HG03103 (cell line): ENCODE data around the gene GARIN6.
A peak's percentile ranks its signal among the peaks of the same experiment; 100 is the strongest.
"Not testable (repeated sequence)": the region's sequence is repeated elsewhere in the genome, so short reads cannot be mapped to it uniquely, and the experiment has no call there.

Source experiments
- ATAC-seq: cut with Tn5 transposase; IDR thresholded peaks from one replicate; pipeline ENCODE4 v1.9.1; 2021; ENCODE audit warnings: low read depth; ENCODE audit not compliant: unreplicated experiment

Gene GARIN6

DNA sequence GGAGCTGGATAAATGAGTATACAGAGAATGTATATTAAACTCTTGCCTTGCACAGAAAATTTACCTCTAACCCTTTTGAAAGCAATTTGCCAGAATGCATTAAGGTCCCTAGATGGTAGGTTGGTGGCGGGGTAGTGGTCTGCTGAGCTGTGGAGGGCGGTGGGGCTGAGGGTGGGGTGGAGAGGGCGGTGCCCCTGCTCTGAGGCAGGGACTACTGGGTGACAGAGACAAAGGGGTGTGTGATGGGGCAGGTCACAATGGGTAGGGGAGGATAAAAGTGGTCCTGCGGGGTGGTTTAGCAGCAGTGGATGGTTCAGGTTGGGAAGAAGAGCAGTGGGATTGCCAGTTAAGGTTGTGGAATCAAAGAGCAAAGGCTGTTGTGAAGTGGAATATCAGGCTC is at the start of gene GARIN6:
TSS of gene GARIN6 (plus strand) at position 301 of the 400 bp plus-strand sequence. CDS start 422 bp downstream, outside the sequence.
- ATAC-seq = no peak

DNA sequence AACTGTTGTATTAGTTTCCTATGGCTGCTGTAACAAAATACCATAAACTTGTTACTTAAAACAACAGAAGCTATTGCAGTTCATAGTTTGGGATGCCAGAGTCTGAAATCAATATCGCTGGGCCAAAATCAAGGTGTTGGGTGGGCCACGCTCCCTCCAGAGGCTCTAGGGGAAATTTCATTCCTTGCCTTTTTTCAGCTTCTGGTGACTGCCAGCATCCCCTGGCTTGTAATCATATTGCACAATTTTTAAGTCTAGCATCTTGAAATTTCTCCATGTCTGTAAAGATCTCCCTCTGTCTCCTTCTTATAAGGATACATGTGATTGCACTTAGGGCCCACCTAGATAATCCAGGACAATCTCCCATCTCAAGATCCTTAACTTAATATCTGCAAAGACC is 48.8 kb upstream of the GARIN6 start:
- ATAC-seq = no peak

GRCh38 chr12:99600388-99600787 is 47.2 kb upstream of the GARIN6 start:
- ATAC-seq = peak; percentile 82

GRCh38 chr12:99609455-99610181 is 37.9 kb upstream of the GARIN6 start:
- no peak for ATAC-seq

DNA sequence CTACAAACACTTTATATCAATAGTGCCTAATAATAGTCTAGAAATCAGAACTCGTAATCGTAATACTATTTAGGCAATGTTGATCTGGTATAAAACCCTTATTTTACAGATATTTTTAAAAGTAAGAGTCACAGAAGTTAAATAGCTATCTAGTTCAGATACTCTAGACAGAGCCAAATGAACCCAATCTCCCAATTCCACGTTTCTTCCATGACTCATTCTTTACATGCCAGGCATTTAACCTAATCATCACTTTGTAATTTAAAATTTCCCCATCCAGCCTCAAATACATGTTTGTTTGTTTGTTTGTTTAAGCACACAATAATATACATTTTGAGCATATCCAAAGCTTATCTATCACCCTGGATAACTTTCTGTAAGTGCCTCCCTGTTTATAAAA is 36.4 kb upstream of the GARIN6 start:
- ATAC-seq = no peak

DNA sequence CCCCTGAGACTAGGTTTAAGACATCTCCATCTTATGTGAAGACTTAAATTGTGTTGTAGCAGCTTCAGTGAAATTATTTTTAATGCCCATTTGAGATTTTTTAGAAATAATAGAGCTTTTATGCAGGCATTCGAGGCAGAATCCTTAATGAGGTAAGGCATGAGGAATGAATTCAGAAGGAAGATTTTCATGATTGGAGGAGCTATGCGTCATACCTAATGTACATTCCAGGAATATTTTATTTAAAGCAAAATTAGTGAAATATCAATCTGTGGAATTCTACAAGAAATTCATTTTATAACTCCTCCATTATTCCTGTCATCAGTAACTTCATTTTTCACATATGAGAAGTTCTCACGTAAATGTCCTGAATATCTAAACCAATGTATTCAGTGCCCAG is 36.0 kb upstream of the GARIN6 start:
- ATAC-seq = no peak

DNA sequence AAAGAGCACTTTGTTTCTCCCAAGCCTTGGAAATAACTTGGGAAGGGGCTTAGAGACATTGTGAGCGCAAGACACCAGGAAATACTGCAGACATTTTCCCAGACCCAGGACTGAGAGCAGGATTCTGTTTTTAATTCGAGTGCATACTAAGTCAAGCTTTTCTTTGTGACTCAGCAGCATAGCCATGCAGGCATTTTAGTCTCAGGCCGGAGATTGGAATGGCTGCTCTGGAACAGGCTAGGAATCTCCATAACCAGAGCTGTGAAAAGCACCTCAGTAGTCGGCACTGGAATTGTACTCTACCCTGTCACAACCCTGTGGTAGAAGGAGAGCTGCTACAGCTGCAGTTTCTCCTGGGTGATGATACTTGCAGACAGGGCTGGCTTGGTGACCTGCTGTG is 28.9 kb upstream of the GARIN6 start:
- ATAC-seq = no peak

DNA sequence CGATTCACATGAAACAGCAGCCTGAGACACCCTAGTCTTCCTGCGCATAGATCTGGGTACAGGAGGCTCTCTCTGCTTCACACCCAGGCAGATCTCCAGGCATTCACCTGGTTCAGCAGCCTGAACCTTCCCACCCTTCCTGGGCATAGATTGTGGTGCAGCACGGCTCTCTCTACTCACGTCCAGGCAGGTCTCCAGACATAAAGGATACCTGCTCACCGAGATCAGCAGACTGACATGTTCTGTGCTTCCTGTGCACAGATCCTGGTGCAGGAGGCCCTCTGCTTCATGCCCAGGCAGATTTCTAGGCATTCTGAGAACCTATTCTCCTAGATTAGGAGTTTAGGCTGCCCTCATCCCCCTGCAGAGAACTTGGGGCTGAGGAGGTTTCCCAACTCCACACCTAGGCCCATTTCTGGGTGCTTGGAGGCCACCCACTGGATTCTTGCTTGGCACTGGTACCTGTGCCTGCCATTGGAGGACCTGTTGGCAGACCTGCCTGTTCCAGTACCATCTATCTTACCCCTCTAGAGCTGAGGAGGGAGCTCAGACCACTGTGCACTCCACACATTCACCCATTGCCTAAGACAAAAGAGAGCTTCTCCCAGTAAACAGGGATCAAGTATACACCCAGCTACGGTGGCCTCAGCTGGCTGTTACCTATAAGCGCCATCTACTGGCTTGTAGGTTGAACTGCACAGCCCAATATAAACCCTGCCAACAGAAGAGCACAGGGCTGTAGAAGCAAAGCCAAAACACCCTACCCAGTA is 28.0 kb upstream of the GARIN6 start:
- ATAC-seq = peak; percentile 97

DNA sequence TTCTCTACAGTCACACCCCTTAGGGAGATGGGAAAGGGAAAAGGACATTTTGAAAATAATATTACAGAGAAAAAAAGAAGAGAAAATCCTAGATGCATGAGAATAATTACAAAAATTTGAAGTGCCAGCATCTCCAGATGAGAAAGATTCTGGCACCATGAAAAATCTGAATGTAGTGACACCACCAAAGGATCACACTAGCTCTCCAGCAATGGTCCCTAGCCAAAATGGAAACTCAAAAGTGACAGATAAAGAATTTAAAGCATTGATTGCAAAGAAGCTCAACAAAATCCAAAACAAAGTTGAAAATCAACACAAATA is 27.4 kb upstream of the GARIN6 start:
- no peak for ATAC-seq

- not testable (repeated sequence) for ATAC-seq
Measured at GRCh38 chr12:99624591-99624990, 23.0 kb upstream of the GARIN6 start.

DNA sequence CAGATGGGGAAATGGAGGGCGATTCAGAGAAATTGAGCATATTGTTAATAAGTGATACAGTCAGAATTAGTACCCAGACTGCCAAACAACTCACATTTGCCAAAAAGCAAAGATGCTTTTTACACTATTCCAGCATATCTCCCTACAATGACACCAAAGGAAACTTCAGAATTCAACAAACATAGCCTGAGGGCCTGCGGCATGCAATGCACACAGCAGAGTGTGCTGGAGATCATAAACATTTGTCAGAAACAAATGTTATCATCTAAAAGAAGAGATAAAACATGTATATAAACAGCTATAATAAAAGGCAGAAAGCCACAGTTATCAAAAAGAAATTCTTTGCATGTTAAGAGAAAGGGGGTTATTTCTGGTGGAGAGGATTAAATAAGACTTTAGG is 20.1 kb upstream of the GARIN6 start:
- ATAC-seq = no peak

DNA sequence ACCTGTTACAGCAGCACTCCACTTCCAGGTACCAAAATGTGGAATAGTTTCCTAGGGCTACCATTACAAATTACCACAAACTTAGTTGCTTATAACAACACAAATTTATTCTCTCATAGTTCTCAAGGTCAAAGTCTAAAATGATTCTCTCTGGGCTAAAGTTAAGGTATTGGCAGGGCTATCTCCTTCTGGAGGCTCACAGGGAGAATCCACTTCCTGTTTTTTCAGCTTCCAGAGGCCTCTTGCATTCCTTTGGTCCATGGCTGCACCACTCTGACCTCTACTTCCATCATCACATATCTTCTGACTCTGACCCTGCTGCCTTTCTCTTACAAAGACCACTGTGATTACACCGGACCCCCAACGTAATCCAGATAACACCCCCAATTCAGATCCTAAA is 2.9 kb upstream of the GARIN6 start:
- no peak for ATAC-seq

DNA sequence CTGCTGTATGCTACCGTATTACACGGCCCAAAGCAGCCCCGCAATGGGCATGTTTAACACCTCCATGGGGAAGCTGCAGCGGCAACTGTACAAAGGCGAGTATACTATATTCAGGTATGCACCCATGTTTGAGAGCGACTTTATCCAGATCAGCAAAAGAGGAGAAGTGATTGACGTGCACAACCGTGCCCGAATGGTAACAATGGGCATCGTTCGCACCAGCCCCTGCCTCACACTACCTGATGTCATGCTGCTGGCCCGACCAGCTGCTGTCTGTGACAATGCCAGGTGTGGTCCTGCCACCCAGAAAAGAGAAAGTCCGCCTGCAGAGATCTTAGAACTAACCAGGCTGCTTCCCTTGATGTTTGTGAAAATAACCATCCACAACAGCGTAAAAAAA is 630 bp downstream of the GARIN6 start:
- no peak for ATAC-seq

GRCh38 chr12:99649551-99649950 is 2.0 kb downstream of the GARIN6 start:
- no peak for ATAC-seq

DNA sequence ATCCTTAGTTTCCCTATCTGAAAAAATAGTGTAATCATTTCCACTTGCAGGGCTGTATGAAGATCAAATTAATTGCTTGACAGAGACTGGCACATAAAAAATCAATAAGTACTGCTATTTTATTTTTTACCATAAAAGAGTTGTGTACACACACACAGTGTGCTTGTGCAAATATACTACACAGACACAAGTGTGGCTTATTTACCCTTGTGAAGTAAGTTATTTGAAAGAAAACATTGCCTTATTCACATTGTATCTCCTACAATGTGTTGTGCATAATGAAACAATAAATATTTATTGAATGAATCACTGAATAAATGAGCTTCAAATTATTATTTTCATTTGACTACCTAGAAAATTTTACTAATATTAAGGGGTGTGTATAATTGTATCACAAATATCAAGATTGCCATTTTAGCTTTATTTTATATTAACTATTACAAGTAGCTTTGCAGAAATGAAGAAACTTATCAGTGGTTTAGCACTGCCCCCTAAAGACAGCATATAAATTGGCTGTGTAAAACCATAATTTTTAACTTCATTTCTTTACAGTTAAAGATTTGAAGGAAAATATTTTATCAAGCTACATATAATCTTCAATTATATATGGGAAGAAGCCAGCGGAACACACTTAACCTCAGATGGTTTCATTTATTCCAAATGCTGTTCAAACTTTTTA is 11.3 kb downstream of the GARIN6 start:
- ATAC-seq = no peak

DNA sequence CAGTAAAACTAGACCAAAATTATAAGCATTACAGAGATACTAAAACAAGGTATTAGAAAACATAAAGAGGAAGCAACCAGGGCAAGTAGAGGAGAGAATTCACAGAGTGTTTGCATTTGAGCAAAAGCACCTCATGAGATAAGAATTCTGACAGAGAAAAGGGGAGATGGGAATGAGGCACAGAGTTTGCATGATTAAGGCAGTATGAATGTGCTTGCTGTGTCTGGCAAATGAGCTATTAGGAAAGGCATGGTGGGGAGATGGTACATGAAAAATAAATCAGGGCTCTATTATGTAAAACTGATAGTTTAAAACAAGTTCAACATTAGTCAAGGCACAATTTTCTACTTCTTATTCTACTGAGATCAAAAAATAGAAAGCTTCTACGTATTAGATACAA is 23.1 kb downstream of the GARIN6 start:
- no peak for ATAC-seq

DNA sequence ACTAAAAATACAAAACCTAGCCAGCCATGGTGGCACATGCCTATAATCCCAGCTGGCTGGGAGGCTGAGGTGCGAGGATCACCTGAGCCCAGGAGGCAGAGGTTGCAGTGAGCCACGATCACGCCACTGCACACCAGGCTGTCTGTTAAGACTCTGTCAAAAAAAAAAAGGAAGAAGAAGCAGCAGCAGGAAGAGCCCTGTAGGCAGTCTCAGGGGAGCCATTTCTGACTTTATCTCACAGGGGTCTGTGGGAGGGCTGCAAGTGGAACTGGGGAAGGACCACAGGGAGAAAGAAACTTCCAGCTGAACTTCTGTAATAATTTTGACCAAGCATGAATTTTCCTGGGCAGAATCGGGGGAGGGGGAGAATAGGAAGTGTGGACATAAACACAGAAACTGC is 32.7 kb downstream of the GARIN6 start:
- ATAC-seq = no peak

- no peak for ATAC-seq
Measured at GRCh38 chr12:99686142-99686541, 38.6 kb downstream of the GARIN6 start.

- no peak for ATAC-seq
Measured at GRCh38 chr12:99695050-99695449, 47.5 kb downstream of the GARIN6 start.
